Skeletal muscle satellite cell (primary cell): Measurements from ENCODE around the gene SLC12A8.

ENCODE experiments used
- H3K27me3 ChIP-seq: 2 replicates; pipeline ENCODE4 v1.7.0; 2013; ENCODE audit warnings: low read length; ENCODE audit not compliant: control insufficient read depth, insufficient read depth
- H3K36me3 ChIP-seq: 2 replicates; pipeline ENCODE4 v1.7.0; 2013; ENCODE audit warnings: mild to moderate bottlenecking, control low read depth, low read length; ENCODE audit not compliant: insufficient read depth
- H3K4me1 ChIP-seq: 2 replicates; pipeline ENCODE4 v1.7.0; 2013; ENCODE audit warnings: low read length; ENCODE audit not compliant: control insufficient read depth, insufficient read depth
- H3K4me2 ChIP-seq: 2 replicates; pipeline ENCODE4 v1.7.0; 2013; ENCODE audit warnings: mild to moderate bottlenecking, low read length
- H3K4me3 ChIP-seq: 2 replicates; pipeline ENCODE4 v1.7.0; 2013; ENCODE audit warnings: low read length
- H3K9ac ChIP-seq: 2 replicates; pipeline ENCODE4 v1.7.0; 2013; ENCODE audit warnings: mild to moderate bottlenecking, low read depth, low read length, moderate library complexity
- H3K9me3 ChIP-seq: replicated peaks from 2 replicates; pipeline ENCODE4 v1.7.0; 2013; ENCODE audit warnings: mild to moderate bottlenecking, control low read depth, low read length

The SLC12A8 gene

DNA sequence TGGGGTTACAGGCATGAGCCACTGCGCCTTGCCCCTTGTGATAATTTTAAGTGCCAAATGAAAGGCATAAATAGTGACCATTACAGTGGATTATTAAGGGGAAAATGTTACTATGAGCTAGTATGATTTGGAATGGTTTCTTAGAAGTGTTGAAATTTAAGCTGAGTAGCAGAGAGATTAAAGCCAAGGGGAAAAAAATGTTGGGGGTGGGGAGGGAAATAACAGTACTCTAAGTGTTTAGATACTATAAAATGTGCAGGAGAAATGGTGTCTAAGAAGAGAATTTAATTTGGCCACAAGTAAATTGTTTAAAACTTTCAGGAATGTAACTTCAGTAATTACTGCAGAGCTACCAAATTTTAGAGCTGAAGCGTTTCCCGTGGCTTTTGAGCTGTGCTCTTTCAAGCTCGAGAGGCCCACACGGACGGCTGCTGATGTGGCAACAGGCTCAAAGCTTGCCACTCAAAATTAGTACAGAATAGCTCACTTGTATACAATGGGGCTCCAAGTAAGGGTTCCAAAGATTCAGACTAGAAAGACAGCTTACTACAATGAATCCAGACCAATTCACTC, 23.9 kb upstream of the SLC12A8 start:
- H3K4me3 ChIP-seq = no peak overlapping the region
- no peaks in the 10 kb centered on the region for H3K27me3 ChIP-seq
- peaks cover 17% of the 10 kb centered on the region for H3K36me3 ChIP-seq
- H3K9me3 ChIP-seq = no peaks in the 10 kb centered on the region
- no peak overlapping the region for H3K9ac ChIP-seq
- H3K4me2 ChIP-seq = no peak overlapping the region
- H3K4me1 ChIP-seq = peaks cover 18% of the 10 kb centered on the region

DNA sequence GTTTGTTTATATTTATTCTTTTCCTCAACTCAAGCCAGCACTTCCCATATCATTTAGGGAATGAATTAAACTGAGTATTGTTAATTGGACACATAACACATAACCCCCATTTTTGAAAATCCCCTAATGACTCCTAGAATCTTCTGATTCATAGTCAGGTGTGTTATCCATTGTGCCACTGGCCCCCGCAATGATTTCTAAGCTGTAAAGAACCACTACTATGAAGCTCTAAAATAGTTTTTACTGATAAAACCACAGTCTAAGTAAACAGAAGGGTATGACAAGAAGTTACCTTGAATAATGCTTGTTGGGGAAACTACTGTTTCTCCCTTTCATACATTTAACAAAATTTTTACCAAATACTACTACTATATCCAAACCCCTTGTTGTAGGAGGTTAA, 22.3 kb upstream of the SLC12A8 start:
- Histone ChIP-seq H3K27me3 (no peaks in the 10 kb centered on the region), H3K36me3 (peaks cover 17% of the 10 kb centered on the region), H3K4me2 (no peak overlapping the region), H3K4me1 (peaks cover 14% of the 10 kb centered on the region), H3K4me3 (no peak overlapping the region), H3K9ac (no peak overlapping the region), H3K9me3 (no peaks in the 10 kb centered on the region)

DNA sequence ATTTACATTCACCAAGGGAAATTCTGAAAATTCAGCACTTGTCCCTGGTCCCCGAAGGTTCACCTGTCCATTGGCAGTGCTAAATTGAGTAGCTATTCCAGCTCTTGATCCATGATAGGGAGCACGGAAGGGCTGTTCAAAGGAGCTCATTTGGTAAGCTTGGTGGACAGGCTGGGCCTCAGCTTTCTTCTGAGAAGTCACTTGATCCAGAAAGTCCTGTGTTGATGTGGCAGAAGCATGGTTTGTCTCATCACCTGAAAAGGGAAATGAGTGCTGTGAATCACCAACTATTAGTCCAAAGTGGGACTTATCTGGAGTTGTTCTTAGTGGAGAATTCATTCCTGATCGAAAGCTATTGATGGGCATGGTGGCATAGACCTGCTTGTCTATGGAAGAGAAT, 19.9 kb upstream of the SLC12A8 start:
- no peak overlapping the region for H3K4me3 ChIP-seq
- H3K4me2 ChIP-seq = no peak overlapping the region
- H3K4me1 ChIP-seq = peaks cover 14% of the 10 kb centered on the region
- no peaks in the 10 kb centered on the region for H3K27me3 ChIP-seq
- no peak overlapping the region for H3K9ac ChIP-seq
- H3K9me3 ChIP-seq = no peaks in the 10 kb centered on the region
- peaks cover 25% of the 10 kb centered on the region for H3K36me3 ChIP-seq

GRCh38 chr3:125231895-125232294, 19.3 kb upstream of the SLC12A8 start:
- Histone ChIP-seq H3K4me2 (peak overlapping the region; percentile 6), H3K36me3 (peaks cover 27% of the 10 kb centered on the region), H3K9me3 (no peaks in the 10 kb centered on the region), H3K9ac (peak overlapping the region; percentile 19), H3K27me3 (no peaks in the 10 kb centered on the region), H3K4me3 (no peak overlapping the region), H3K4me1 (peaks cover 14% of the 10 kb centered on the region)

GRCh38 chr3:125229707-125230106, 17.2 kb upstream of the SLC12A8 start:
- Histone ChIP-seq H3K9me3 (no peaks in the 10 kb centered on the region), H3K27me3 (no peaks in the 10 kb centered on the region), H3K4me2 (no peak overlapping the region), H3K4me1 (peaks cover 14% of the 10 kb centered on the region), H3K9ac (no peak overlapping the region), H3K36me3 (peaks cover 27% of the 10 kb centered on the region), H3K4me3 (no peak overlapping the region)

GRCh38 chr3:125229168-125229567, 16.6 kb upstream of the SLC12A8 start:
- no peak overlapping the region for H3K4me2 ChIP-seq
- H3K4me3 ChIP-seq = no peak overlapping the region
- H3K27me3 ChIP-seq = no peaks in the 10 kb centered on the region
- no peak overlapping the region for H3K9ac ChIP-seq
- peaks cover 14% of the 10 kb centered on the region for H3K4me1 ChIP-seq
- no peaks in the 10 kb centered on the region for H3K9me3 ChIP-seq
- peaks cover 27% of the 10 kb centered on the region for H3K36me3 ChIP-seq

GRCh38 chr3:125221831-125222230, 9.3 kb upstream of the SLC12A8 start:
- Histone ChIP-seq H3K36me3 (no peaks in the 10 kb centered on the region), H3K9ac (no peak overlapping the region)

GRCh38 chr3:125220727-125221429, 8.3 kb upstream of the SLC12A8 start:
- H3K9ac ChIP-seq = no peak overlapping the region

More at GRCh38 chr3:125221831-125222230, 9.3 kb upstream of the SLC12A8 start:
- Histone ChIP-seq H3K4me2 (no peak overlapping the region), H3K9me3 (no peaks in the 10 kb centered on the region), H3K4me1 (no peaks in the 10 kb centered on the region), H3K4me3 (no peak overlapping the region), H3K27me3 (no peaks in the 10 kb centered on the region)

GRCh38 chr3:125220183-125220582, 7.6 kb upstream of the SLC12A8 start:
- Histone ChIP-seq H3K4me3 (no peak overlapping the region), H3K36me3 (no peaks in the 10 kb centered on the region), H3K9ac (no peak overlapping the region), H3K27me3 (no peaks in the 10 kb centered on the region), H3K4me2 (no peak overlapping the region), H3K9me3 (no peaks in the 10 kb centered on the region), H3K4me1 (no peaks in the 10 kb centered on the region)

More at GRCh38 chr3:125220727-125221429, 8.3 kb upstream of the SLC12A8 start:
- H3K36me3 ChIP-seq = no peaks in the 10 kb centered on the region
- no peaks in the 10 kb centered on the region for H3K4me1 ChIP-seq
- no peaks in the 10 kb centered on the region for H3K9me3 ChIP-seq
- no peaks in the 10 kb centered on the region for H3K27me3 ChIP-seq
- no peak overlapping the region for H3K4me3 ChIP-seq
- H3K4me2 ChIP-seq = no peak overlapping the region

DNA sequence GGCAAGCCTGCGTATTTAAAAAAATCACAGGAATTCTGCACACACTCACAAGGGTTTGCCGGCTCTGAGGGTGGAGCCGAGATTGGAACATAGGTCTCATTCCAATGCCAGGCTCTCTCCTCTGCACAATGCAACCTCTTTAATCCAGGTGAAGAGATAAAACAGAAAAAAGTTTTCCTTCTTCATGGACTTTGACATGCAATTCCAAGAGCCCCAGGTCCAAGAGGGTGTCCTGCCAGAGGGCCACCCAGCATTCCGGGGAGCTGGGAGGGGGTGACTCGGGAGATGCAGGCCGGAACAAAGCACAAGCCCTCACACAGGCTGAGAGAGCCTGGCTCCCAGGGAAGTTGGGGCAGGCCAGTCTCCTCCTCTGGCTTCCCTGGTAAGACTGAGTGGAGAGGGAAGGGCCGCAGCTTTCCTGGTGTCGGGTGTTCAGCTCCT, 6.7 kb upstream of the SLC12A8 start:
- no peak overlapping the region for H3K4me2 ChIP-seq
- H3K9me3 ChIP-seq = no peaks in the 10 kb centered on the region
- no peak overlapping the region for H3K4me3 ChIP-seq
- H3K9ac ChIP-seq = no peak overlapping the region
- no peaks in the 10 kb centered on the region for H3K36me3 ChIP-seq
- no peaks in the 10 kb centered on the region for H3K27me3 ChIP-seq
- no peaks in the 10 kb centered on the region for H3K4me1 ChIP-seq

DNA sequence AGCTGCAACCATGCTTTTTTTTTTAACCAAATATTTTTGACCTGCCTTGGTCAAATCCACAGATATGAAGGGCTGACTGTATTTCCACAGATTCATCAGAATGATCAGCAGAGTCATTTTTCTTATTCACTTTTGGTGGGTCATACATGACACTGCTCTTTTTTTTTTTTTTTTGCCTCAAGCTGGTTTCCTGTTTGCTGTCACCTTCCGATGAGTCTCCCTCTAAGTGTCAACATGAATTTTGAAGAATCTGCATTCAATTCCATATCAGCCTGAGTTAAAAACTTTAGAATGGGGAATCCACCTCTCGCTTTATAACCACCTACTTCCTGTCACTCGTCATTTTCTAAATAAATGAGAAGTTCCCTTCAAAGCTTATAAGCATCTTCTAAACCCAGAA, 2.2 kb upstream of the SLC12A8 start:
- H3K36me3 ChIP-seq = no peaks in the 10 kb centered on the region
- no peak overlapping the region for H3K4me2 ChIP-seq
- H3K4me1 ChIP-seq = peaks cover 8% of the 10 kb centered on the region
- H3K9ac ChIP-seq = no peak overlapping the region
- H3K4me3 ChIP-seq = no peak overlapping the region
- H3K9me3 ChIP-seq = no peaks in the 10 kb centered on the region
- H3K27me3 ChIP-seq = peaks cover 27% of the 10 kb centered on the region
